K562 (cell line): ENCODE data around the gene SAMD14. TPM values are rescaled to one million over a fixed set of nuclear protein-coding genes. Genes with fewer than 3 reads are reported as not detected.

Experiments used
- ATAC-seq: fragments of 200-7000 bp; cut with Tn5 transposase; 3 replicates; pipeline ENCODE4 v1.9.1; 2020; ENCODE audit warnings: moderate library complexity
- BruUV-seq: library from RNA; stranded (reverse); fragments of 400-500 nt; replicated peaks from 2 replicates; lab custom pipeline; 2021; lab: Mats Ljungman, UMichigan
- CTCF ChIA-PET: fragments of 300-600 bp; formaldehyde crosslinking; extraction: SDS; loops from one replicate; lab custom pipeline; 2021; ENCODE audit warnings: low intra/inter-chr PET ratio; lab: Yijun Ruan, JAX
- POLR2A ChIA-PET: fragments of 300-600, 350-650 bp; sonication (Branson Sonifier 250); formaldehyde crosslinking; extraction: SDS; loops from one replicate; lab custom pipeline; 2021; ENCODE audit warnings: antibody characterized with exemption, inconsistent platforms; lab: Yijun Ruan, JAX
- DNase-seq, 4 experiments: peaks; one replicate each; pipeline versions ENCODE4 v3.0.0 to v3.0.0-alpha.2; 2011 to 2018; ENCODE audit warnings: low spot score in 3 of 4, mixed read lengths in 3 of 4; ENCODE audit errors: extremely low read depth in 1 of 4
- FAIRE-seq: peaks from 2 replicates; lab custom pipeline; 2011; peaks lifted over from hg19 to GRCh38; lab: Jason Lieb, UNC
- H2AFZ ChIP-seq: 2 replicates; pipeline ENCODE4 v1.6.0; 2011; ENCODE audit warnings: low read depth, low read length, control low read depth, inconsistent platforms
- H3K27ac ChIP-seq: fragments of 200-600 bp; 3 replicates; pipeline ENCODE4 v1.8.0; 2011; ENCODE audit warnings: low read depth, mild to moderate bottlenecking, control low read depth, inconsistent platforms, low read length, moderate library complexity, mixed read lengths; ENCODE audit errors: extremely low read depth
- H3K27me3 ChIP-seq, 2 experiments: fragments of 300-600 bp in 1 of 2; 2 replicates in 1 of 2; 3 replicates in 1 of 2; pipeline versions ENCODE4 v1.6.0 to v1.8.0; 2011; ENCODE audit warnings: inconsistent platforms in 2 of 2, low read length in 2 of 2, mild to moderate bottlenecking in 1 of 2, mixed read lengths in 1 of 2, moderate library complexity in 1 of 2; ENCODE audit not compliant: control insufficient read depth in 2 of 2, insufficient read depth in 2 of 2
- H3K36me3 ChIP-seq: fragments of 300-600 bp; 3 replicates; pipeline ENCODE4 v1.8.0; 2011; ENCODE audit warnings: mild to moderate bottlenecking, low read length, inconsistent platforms; ENCODE audit not compliant: control insufficient read depth, insufficient read depth
- H3K4me1 ChIP-seq, 2 experiments: fragments of 200-600 bp in 1 of 2; replicated peaks in 1 of 2; 2 replicates in 1 of 2; 3 replicates in 1 of 2; pipeline versions ENCODE4 v1.5.1 to v1.8.0; 2011; ENCODE audit warnings: inconsistent platforms in 2 of 2, low read length in 2 of 2, mild to moderate bottlenecking in 1 of 2, mixed read lengths in 1 of 2, moderate library complexity in 1 of 2; ENCODE audit not compliant: control insufficient read depth in 2 of 2, insufficient read depth in 2 of 2
- H3K4me2 ChIP-seq: 2 replicates; pipeline ENCODE4 v1.6.1; 2011; ENCODE audit warnings: low read length, control low read depth, inconsistent platforms, mixed read lengths; ENCODE audit not compliant: insufficient read depth
- H3K4me3 ChIP-seq: fragments of 200-600 bp; sonication (generic), shearing (Covaris generic); 2 replicates; pipeline ENCODE4 v1.5.1; 2016; ENCODE audit warnings: control low read depth, inconsistent platforms
- H3K79me2 ChIP-seq: fragments of 200-600 bp; 3 replicates; pipeline ENCODE4 v1.8.0; 2011; ENCODE audit warnings: low read length, inconsistent platforms; ENCODE audit not compliant: control insufficient read depth, insufficient read depth
- H3K9ac ChIP-seq, 2 experiments: 2 replicates each; pipeline versions ENCODE4 v1.6.0 to v1.6.1; 2011; ENCODE audit warnings: low read depth in 2 of 2, low read length in 2 of 2, control low read depth in 1 of 2, inconsistent platforms in 1 of 2, mild to moderate bottlenecking in 1 of 2, mixed read lengths in 1 of 2; ENCODE audit not compliant: insufficient read depth in 1 of 2
- H3K9me1 ChIP-seq: one replicate; pipeline ENCODE4 v1.6.0; 2011; ENCODE audit warnings: inconsistent platforms, mild to moderate bottlenecking, low read length, moderate library complexity; ENCODE audit not compliant: control insufficient read depth, insufficient read depth
- H3K9me3 ChIP-seq: replicated peaks from 2 replicates; pipeline ENCODE4 v1.5.1; 2011; ENCODE audit warnings: low read depth, low read length, inconsistent platforms; ENCODE audit not compliant: control insufficient read depth, insufficient read depth
- H4K20me1 ChIP-seq: replicated peaks from 2 replicates; pipeline ENCODE4 v1.6.1; 2011; ENCODE audit warnings: low read length, inconsistent platforms, mixed read lengths; ENCODE audit not compliant: control insufficient read depth, insufficient read depth
- ELK1 ChIP-seq: sonication (generic); formaldehyde crosslinking; IDR thresholded peaks from 2 replicates; pipeline ENCODE4 v1.8.1; 2022; ENCODE audit warnings: missing genetic modification reagents
- FOS ChIP-seq: IDR thresholded peaks from 3 replicates; pipeline ENCODE4 v1.6.1; 2011; ENCODE audit not compliant: insufficient read length; ENCODE audit errors: extremely low read depth
- KAT7 ChIP-seq: sonication (generic); formaldehyde crosslinking; IDR thresholded peaks from 2 replicates; pipeline ENCODE4 v1.8.0; 2022; ENCODE audit warnings: missing genetic modification reagents, mild to moderate bottlenecking, borderline replicate concordance
- RBFOX2 ChIP-seq: fragments of 200-400 bp; formaldehyde crosslinking; IDR thresholded peaks from 2 replicates; pipeline ENCODE4 v1.6.1; 2017; ENCODE audit warnings: low read depth, mild to moderate bottlenecking, low read length, moderate library complexity
- WGBS: fragments of 100-300 bp; shearing (Covaris generic); methylation state at CpG from one replicate; pipeline ENCODE4 v1.1.6; 2016; ENCODE audit warnings: low coverage, mixed read lengths; ENCODE audit not compliant: insufficient coverage; ENCODE audit errors: missing lambda C conversion rate; 5-methylcytosine and 5-hydroxymethylcytosine counted together
- in situ Hi-C: fragments of 300-500 bp; cut with MboI; formaldehyde crosslinking; loops from 4 replicates; pipeline ENCODE4 v1.15.0; 2018; ENCODE audit warnings: inconsistent platforms, mixed read lengths
- intact Hi-C: fragments of 100-400 bp; cut with micrococcal nuclease; formaldehyde crosslinking; loops from 2 replicates; pipeline ENCODE4 v1.14.2; 2022
- polyA plus RNA-seq, 8 experiments: library from polyadenylated mRNA; depleted of rRNA in 4 of 8; stranded (reverse) in 5 of 8; unstranded in 3 of 8; fragments of >200 nt; fragmentation: Nextera tagmentation in 2 of 8; fragmentation: Illumina TruSeq in 1 of 8; extraction: Ambion mirVana in 2 of 8; extraction: Trizol in 1 of 8; gene quantifications; 2 replicates each; pipeline versions ENCODE4 v1.2.1 to v1.2.3, GENCODE V29; 2011 to 2014; ENCODE audit warnings: inconsistent platforms in 1 of 8, missing spikeins in 1 of 8
- total RNA-seq, 7 experiments: library from RNA; depleted of rRNA in 6 of 7; stranded (reverse); fragments of >200 nt in 6 of 7; fragmentation: Illumina TruSeq in 2 of 7; extraction: Trizol in 2 of 7; gene quantifications; 2 replicates each; pipeline versions ENCODE4 v1.2.1 to v1.2.3, GENCODE V29; 2011 to 2021; ENCODE audit warnings: low replicate concordance in 1 of 7
- TF ChIP-seq, protein P1 (sequence below): fragments of 450-650 bp; conservative IDR thresholded peaks from 2 replicates; pipeline ENCODE4 v1.6.1; 2016; ENCODE audit warnings: missing genetic modification characterization, low read depth, mild to moderate bottlenecking, control low read depth, missing compliant biosample characterization

The SAMD14 gene
- total and polyA plus RNA-seq, 9 of the 15 experiments (the other 6 are each of a cell fraction or from before 2014, with no cell fraction given): 0.04 to 0.07 TPM; not detected in 7

- WGBS: 9% methylated on average over 5 of the region's 5 CpGs
- CTCF ChIA-PET: no interaction called here
- no peak for DNase-seq
These were observed 17.9 kb upstream of the SAMD14 start for GRCh38 chr17:50147841-50148225.

DNA sequence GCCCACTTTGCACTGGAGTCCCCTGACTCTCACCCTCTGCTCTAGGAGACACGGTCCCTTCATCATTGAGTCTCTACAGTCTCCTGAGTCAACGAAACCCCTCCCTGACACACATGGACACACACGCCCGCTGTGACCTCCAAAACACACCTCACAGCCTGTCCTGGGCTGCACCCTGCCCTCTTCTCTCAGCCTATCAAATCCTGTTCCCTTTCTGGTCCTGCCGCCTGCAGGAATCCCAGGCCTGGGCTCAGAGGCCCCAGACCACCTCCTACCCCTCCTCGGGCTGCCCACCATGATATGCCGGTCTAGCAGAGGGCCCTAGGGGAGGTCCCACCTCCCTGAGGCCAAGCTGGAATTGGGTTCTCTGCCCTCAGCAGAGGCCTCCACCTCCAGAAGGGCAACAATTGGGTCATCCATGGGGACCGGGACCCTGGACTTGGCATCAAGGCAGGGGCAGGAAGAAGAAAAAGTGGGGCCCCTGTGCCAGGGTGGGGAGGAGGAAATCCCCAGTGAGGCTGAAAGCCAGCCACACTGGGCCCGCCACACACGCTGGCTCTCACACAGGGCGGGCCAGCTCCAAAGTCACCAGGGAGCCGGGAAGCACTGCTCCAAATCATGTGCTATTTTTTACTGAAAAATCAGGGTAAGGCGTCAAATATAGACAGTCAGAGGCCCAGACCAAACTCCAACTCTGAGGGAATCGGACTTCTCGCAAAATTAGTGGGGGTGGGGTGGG lies 17.1 kb upstream of the SAMD14 start:
- H3K27ac ChIP-seq: peak overlapping the region; percentile 32; the same call in 1 of the 3 replicates
- H3K4me2 ChIP-seq: peak overlapping the region; percentile 80
- 46% methylated on average over 15 of the region's 15 CpGs for WGBS
- H3K4me3 ChIP-seq: peak overlapping the region; percentile 67
- H3K4me1 ChIP-seq: peaks cover 20 to 75% of the 10 kb centered on the region in 2 experiments; a peak in 4 of 5 replicates
- no peak overlapping the region for H2AFZ ChIP-seq
- H3K79me2 ChIP-seq: peaks cover 89% of the 10 kb centered on the region
- intact Hi-C loops: no loop called here
- no peaks in the 10 kb centered on the region for H3K9me3 ChIP-seq
- ChIA-PET POLR2A (interaction anchor here (0.5 to 2.0 kb wide), 3 partner anchors 14 to 361 kb away, joined by 3 to 6 read pairs (median 3); no protein-coding TSS in a partner anchor), CTCF (no interaction called here)
- ATAC-seq: no peak
- H3K27me3 ChIP-seq: no peaks in the 10 kb centered on the region
- peaks cover 14% of the 10 kb centered on the region for H4K20me1 ChIP-seq
- H3K9ac ChIP-seq: peak overlapping the region; percentile 67 to 97; a peak in 3 of 4 replicates
- TF ChIP-seq, protein P1, sequence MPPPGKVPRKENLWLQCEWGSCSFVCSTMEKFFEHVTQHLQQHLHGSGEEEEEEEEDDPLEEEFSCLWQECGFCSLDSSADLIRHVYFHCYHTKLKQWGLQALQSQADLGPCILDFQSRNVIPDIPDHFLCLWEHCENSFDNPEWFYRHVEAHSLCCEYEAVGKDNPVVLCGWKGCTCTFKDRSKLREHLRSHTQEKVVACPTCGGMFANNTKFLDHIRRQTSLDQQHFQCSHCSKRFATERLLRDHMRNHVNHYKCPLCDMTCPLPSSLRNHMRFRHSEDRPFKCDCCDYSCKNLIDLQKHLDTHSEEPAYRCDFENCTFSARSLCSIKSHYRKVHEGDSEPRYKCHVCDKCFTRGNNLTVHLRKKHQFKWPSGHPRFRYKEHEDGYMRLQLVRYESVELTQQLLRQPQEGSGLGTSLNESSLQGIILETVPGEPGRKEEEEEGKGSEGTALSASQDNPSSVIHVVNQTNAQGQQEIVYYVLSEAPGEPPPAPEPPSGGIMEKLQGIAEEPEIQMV (tag): peak; percentile 63; the same call in 1 of the 2 replicates
- TF ChIP-seq ELK1 (CRISPR knock-in tag): no peak
- peaks cover 60% of the 10 kb centered on the region for H3K36me3 ChIP-seq
- FAIRE-seq: peak; percentile 29
- in situ Hi-C loops: no loop called here
- no peak for DNase-seq
- peaks cover 14% of the 10 kb centered on the region for H3K9me1 ChIP-seq
- no TSS peak for BruUV-seq

More at GRCh38 chr17:50147841-50148225, 17.9 kb upstream of the SAMD14 start:
- TF ChIP-seq FOS (no peak), RBFOX2 (peak; percentile 16; the same call in 1 of the 2 replicates), KAT7 (CRISPR knock-in tag) (0 out of 2 replicates have a peak, but pooled peaks have one; percentile 17)
- intact Hi-C loops (no loop called here), in situ Hi-C loops (no loop called here)
- Histone ChIP-seq H4K20me1 (peaks cover 14% of the 10 kb centered on the region), H3K9me3 (no peaks in the 10 kb centered on the region), H3K4me1 (peaks cover 28 to 82% of the 10 kb centered on the region in 2 experiments), H3K9ac (peak overlapping the region; percentile 67 to 97; a peak in 3 of 4 replicates), H3K27ac (peak overlapping the region; percentile 83; the same call in 1 of the 3 replicates), H3K36me3 (peaks cover 53% of the 10 kb centered on the region), H3K27me3 (no peaks in the 10 kb centered on the region), H2AFZ (no peak overlapping the region), H3K9me1 (peaks cover 16% of the 10 kb centered on the region), H3K4me3 (peak overlapping the region; percentile 67), H3K79me2 (peaks cover 86% of the 10 kb centered on the region), H3K4me2 (peak overlapping the region; percentile 80)
- BruUV-seq: no TSS peak
- POLR2A ChIA-PET: interaction anchor here (0.9 kb wide), 1 partner anchor 135 kb away, joined by 3 read pairs; no protein-coding TSS in a partner anchor
- FAIRE-seq: no peak
- ATAC-seq: no peak
